Stimulated activated CD8-positive, alpha-beta memory T cell treated with anti-CD3 and anti-CD28 coated beads, Interleukin-4, amount 100 ng/mL, for 4 hours (primary cell): ENCODE data around the gene FBLN2.
"Not testable (repeated sequence)": the region's sequence is repeated elsewhere in the genome, so short reads cannot be mapped to it uniquely, and the experiment has no call there.

ENCODE experiments used
- DNase-seq, 2 donors: peaks; one replicate each; pipeline ENCODE4 v3.0.0-alpha.2; 2020; ENCODE audit warnings: low read depth in 2 of 2, low spot score in 1 of 2

The FBLN2 gene

DNA sequence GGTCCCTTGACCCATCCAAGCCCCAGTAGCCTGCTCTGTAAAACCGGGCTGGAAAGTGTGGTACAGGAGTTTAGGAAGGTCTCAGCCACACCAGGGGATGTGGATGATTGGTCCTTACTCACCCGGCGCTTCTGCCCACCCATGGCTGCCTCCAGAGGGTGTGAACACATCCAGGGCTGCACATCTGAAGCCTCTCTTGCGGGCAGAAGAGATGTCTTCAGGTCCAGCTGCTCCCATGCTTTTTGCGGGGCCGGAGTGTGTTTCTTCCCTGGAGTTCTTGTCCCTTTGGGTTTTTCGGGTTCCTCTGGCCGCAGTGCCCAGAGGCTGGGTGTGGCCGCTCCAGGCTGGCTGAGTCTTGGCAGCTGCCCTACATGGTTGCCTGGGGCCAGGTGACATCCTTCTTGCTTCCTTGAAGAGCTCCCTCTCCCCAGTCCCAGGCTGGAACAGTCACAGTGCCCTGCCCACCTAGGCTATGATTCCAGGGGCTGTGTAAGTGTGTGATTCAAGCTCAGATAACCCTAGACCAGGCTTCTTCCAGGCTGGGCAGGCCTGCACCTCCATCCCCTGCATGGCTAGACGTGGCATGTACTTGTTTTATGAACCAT, 34.9 kb upstream of the FBLN2 start:
- no peak for DNase-seq

- DNase-seq: no peak
Observed at GRCh38 chr3:13514639-13515435, 34.1 kb upstream of the FBLN2 start.

GRCh38 chr3:13515786-13516759, 32.9 kb upstream of the FBLN2 start:
- no peak for DNase-seq

DNA sequence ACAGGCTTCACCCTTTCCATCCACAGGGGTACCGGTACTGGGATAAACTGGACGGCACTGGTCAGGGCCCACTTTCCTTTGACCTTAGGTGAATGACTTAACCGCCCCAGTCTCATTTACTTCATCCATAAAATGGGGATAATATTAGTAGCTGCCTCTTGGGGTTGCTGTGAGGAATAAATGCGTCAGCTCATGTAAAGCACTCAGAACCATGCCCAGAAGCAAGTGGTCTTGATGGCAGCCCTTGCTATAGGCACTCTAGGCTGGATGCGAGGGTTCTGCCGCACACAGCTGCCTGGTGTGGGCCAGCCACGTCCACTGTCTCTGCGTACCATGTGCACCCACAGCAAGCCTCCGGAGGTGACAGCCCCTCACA, 32.2 kb upstream of the FBLN2 start:
- no peak for DNase-seq

GRCh38 chr3:13517253-13517977, 31.5 kb upstream of the FBLN2 start:
- no peak for DNase-seq

DNA sequence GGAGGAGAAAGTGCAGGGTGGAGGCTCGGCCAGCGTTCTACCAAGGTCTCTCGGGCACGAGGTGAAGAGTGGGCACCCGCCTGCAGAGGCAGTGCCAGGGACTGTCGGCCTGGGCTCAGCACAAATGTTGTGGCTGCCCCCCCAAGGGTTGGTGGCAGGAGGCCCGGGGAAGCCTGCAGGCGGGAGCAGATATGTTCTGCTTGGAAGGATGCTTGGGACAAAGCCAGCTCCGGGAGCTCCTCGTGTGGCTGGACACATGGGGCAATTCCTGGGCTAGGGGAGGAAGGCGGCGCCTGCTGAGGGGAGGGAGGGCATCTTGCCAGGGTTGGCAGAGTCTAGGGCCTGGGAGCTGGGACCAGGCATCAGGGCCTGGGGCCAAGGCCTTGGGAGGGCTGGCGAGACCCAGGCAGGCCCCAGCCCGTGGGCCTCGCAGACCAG, 30.4 kb upstream of the FBLN2 start:
- no peak for DNase-seq

DNA sequence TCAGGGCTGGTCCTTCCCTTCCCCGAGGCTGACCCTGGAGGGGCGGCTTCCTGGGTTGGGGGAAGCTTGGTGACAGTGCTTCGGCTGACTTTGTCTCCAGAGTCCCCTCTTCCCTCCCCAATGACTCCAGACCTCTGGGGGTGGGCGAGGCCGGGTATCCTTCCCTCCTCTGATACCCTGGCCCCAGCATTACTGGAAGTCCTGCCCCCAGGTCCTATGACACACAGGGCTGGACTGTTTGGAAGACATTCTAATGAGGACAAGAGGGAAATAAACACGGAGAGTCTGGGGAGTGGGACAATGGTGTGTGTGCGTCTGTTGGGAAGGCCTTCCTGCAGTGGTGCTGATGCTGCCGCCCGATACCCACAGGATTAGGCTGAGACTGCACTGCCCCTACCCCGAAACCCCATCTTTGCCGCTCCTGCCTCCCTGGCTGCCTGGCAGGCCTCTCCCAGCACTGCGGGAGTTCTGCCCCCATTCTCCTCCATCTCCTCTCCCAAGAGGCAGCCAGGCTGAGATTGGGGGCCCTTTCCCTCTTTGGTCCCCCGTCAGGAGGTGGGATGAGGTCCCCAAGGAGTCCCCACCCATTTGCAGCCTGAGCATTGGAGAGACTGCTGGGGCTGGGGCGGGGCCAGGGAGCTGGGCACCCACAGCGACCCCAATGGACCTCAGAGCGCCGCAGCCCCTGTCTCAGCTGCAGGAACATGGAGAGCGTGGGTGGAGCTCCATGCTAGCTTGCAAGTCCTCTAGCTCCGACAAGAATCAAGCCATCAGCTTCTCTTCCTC, 29.7 kb upstream of the FBLN2 start:
- DNase-seq: no peak

- DNase-seq: no peak
Observed at GRCh38 chr3:13520326-13520880, 28.5 kb upstream of the FBLN2 start.

- DNase-seq: no peak
Observed at GRCh38 chr3:13521309-13521708, 27.6 kb upstream of the FBLN2 start.

- not testable (repeated sequence) for DNase-seq
Observed at GRCh38 chr3:13521749-13522148, 27.2 kb upstream of the FBLN2 start.

GRCh38 chr3:13522236-13522635, 26.7 kb upstream of the FBLN2 start:
- DNase-seq: no peak

GRCh38 chr3:13524979-13525669, 23.8 kb upstream of the FBLN2 start:
- no peak for DNase-seq

DNA sequence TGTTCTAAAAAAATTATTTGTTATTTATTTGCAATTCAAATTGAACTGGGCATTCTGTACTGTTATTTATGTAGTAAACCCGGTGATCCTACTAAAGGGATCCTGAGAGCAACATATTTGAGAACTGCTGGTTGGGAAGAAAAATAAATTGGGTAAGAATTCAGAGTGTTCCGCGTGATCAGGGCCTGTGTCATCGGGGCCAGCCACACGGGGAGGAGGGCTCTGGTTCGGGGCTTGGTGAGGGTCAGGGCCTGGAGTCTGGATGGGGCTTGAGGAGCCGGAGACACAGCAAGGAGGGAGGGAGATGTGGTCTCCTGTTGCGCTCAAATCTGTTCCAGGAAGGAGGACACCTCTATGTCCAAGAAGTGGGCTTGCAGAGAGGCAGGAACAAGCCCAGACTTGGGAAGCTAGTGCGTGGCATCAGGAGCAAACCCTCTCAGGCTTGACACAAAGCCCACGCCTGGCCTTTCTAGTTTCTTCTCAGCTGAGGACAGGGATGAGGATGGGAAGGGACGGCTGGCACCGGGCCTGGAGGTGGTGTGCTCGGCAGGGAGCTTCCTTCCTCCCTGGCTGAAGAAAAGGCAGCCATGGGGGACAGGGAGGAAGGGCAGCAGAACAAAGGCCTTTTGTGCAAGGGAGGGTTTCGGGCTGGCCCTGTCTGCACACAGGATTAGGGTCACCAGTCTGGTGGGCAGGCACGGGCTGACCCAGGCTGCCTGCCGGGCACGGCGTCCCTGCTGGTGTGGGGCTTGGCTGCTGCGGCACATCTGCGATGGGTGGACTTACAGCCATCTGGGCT, 22.9 kb upstream of the FBLN2 start:
- DNase-seq: no peak

- DNase-seq: no peak
Observed at GRCh38 chr3:13526626-13526949, 22.3 kb upstream of the FBLN2 start.

GRCh38 chr3:13528217-13528867, 20.6 kb upstream of the FBLN2 start:
- DNase-seq: no peak

DNA sequence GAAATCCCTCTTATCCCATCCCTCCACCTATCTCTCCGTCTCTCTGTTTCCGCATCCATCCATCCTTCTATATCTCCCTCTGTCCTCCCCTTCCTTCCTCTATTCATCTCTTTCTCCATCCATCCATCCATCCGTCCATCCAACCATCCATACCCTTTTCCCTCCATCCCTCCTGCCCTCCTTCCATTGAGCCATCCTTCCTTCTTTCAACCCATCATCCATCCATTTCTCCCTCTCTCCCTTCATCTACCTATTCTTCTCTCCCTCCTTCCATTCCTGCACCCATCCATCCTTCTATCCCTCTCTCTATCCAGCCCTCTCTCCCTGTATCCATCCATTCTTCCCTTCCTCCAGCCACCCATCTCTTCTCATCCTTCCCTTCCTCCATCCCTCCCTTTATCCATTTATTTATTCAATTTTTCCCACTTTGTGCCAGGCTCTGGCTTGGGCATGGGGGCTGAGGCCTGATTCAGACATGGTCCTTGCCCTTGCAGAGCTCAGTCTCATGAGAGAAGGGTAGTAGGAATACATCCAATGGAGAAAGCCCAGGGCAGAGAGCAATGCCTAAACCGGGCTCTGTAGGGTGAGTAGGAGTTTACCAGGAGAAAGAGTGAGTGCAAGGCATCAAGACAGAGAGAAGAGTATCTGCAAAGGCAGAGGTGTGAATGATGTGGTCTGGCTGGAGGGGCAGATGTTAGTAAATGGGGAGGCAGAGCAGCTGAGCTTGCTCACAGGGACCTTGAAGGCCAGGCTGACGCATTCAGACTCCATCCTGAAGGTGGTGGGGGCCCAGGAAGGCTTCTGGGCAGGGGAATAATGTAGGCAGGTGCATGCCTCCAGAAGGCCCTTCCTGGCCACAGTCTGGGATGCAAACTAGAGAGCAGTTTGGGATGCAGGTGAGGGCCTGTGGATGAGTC, 19.5 kb upstream of the FBLN2 start:
- DNase-seq: no peak
